Panc1 (cell line): ENCODE measurements around the gene NEDD8. TPM values are rescaled to one million over a fixed set of nuclear protein-coding genes. Genes with fewer than 3 reads are reported as not detected.

Source experiments
- ATAC-seq: fragments of 200-7000 bp; cut with Tn5 transposase; 2 replicates; pipeline ENCODE4 v1.9.1; 2020; ENCODE audit warnings: mild to moderate bottlenecking, moderate library complexity
- BruUV-seq: library from RNA; stranded (reverse); fragments of 400-500 nt; replicated peaks from 2 replicates; lab custom pipeline; 2021; lab: Mats Ljungman, UMichigan
- CTCF ChIA-PET: fragments of 300-600 bp; sonication (Branson Sonifier 250); formaldehyde crosslinking; loops from one replicate; lab custom pipeline; 2022; ENCODE audit warnings: antibody characterized with exemption; lab: Charles Lee
- POLR2A ChIA-PET: fragments of 300-600 bp; sonication (Branson Sonifier 250); formaldehyde crosslinking; loops from one replicate; lab custom pipeline; 2022; ENCODE audit warnings: antibody characterized with exemption; lab: Charles Lee
- DNase-seq: peaks from one replicate; pipeline ENCODE4 v3.0.0-alpha.2; 2010; ENCODE audit warnings: low read depth, low spot score
- H3K27ac ChIP-seq: 2 replicates; pipeline ENCODE4 v1.5.1; 2011; ENCODE audit warnings: mild to moderate bottlenecking, low read length, inconsistent platforms
- H3K27me3 ChIP-seq: fragments of 200-500 bp; sonication (Bioruptor generic); 2 replicates; pipeline ENCODE4 v1.6.0; 2014; ENCODE audit warnings: low read length, inconsistent platforms; ENCODE audit not compliant: control insufficient read depth, insufficient read depth
- H3K36me3 ChIP-seq: fragments of 200-500 bp; sonication (Bioruptor generic); 2 replicates; pipeline ENCODE4 v1.5.1; 2014; ENCODE audit warnings: inconsistent platforms, mild to moderate bottlenecking, low read length, moderate library complexity; ENCODE audit not compliant: control insufficient read depth, insufficient read depth
- H3K4me1 ChIP-seq: 2 replicates; pipeline ENCODE4 v1.5.1; 2011; ENCODE audit warnings: inconsistent platforms, mild to moderate bottlenecking, low read length, moderate library complexity; ENCODE audit not compliant: control insufficient read depth, insufficient read depth
- H3K4me3 ChIP-seq, 2 experiments: 2 replicates each; pipeline ENCODE4 v1.5.1; 2011 to 2012; ENCODE audit warnings: low read depth in 2 of 2, low read length in 2 of 2, mild to moderate bottlenecking in 2 of 2, inconsistent platforms in 1 of 2, moderate library complexity in 1 of 2
- H3K9me3 ChIP-seq: fragments of 200-500 bp; sonication (Bioruptor generic); 2 replicates; pipeline ENCODE4 v1.5.1; 2014; ENCODE audit warnings: low read depth, mild to moderate bottlenecking, inconsistent platforms, low read length, moderate library complexity; ENCODE audit not compliant: control insufficient read depth, insufficient read depth
- CTCF ChIP-seq: fragments of 450-650 bp; IDR thresholded peaks from 2 replicates; pipeline ENCODE4 v1.5.1; 2017; ENCODE audit warnings: mild to moderate bottlenecking
- POLR2AphosphoS5 ChIP-seq: IDR thresholded peaks from 2 replicates; pipeline ENCODE4 v1.6.1; 2012; ENCODE audit warnings: mild to moderate bottlenecking, low read depth, low read length, moderate library complexity
- REST ChIP-seq, 2 experiments: IDR thresholded peaks; 2 replicates each; pipeline ENCODE4 v1.6.1; 2011 to 2012; ENCODE audit warnings: low read depth in 2 of 2, control low read depth in 1 of 2, low read length in 1 of 2, mild to moderate bottlenecking in 1 of 2, moderate library complexity in 1 of 2; ENCODE audit not compliant: insufficient read depth in 1 of 2
- SIN3A ChIP-seq: IDR thresholded peaks from 2 replicates; pipeline ENCODE4 v1.6.1; 2012; ENCODE audit warnings: low read depth, mild to moderate bottlenecking, low read length, moderate library complexity, borderline replicate concordance; ENCODE audit not compliant: insufficient read depth
- TCF7L2 ChIP-seq: IDR thresholded peaks from 2 replicates; pipeline ENCODE4 v1.6.1; 2011; ENCODE audit warnings: mild to moderate bottlenecking, low read depth, low read length, inconsistent platforms
- in situ Hi-C: cut with HindIII; loops from 2 replicates; pipeline ENCODE4 v1.10.0; 2016; ENCODE audit warnings: low sequenced_read_pairs, low pct_unique_long_range_greater_than_20kb
- intact Hi-C: fragments of 100-400 bp; cut with micrococcal nuclease; formaldehyde crosslinking; loops from one replicate; pipeline ENCODE4 v1.10.0; 2022; ENCODE audit not compliant: unreplicated experiment
- total RNA-seq: library from RNA; stranded (reverse); gene quantifications from one replicate; pipeline ENCODE4 v1.2.1, GENCODE V29; 2021; ENCODE audit not compliant: unreplicated experiment

The NEDD8 gene
- total RNA-seq, 1 experiment from 2014 or later = 155 TPM

GRCh38 chr14:24228902-24229301 is 3.3 kb downstream of the NEDD8 start:
- ChIA-PET POLR2A (interaction anchor here (0.6 to 0.7 kb wide), 3 partner anchors 87 to 114 kb away, joined by 3 to 13 read pairs (median 4); partner anchors contain the start of genes DCAF11 and NRL), CTCF (no interaction called here)
- Histone ChIP-seq H3K4me1 (peaks cover 8% of the 10 kb centered on the region), H3K27me3 (no peaks in the 10 kb centered on the region), H3K4me3 (no peak overlapping the region), H3K27ac (no peak overlapping the region), H3K36me3 (peaks cover 9% of the 10 kb centered on the region), H3K9me3 (no peaks in the 10 kb centered on the region)
- TF ChIP-seq CTCF (no peak), POLR2AphosphoS5 (no peak), REST (IDR thresholded peaks at IDR 0.05; ENCODE audit: insufficient read depth in 1 of 2, low read depth in 2 of 2, low read length in 1 of 2) (no peak), SIN3A (no peak)
- BruUV-seq = TSS peak; percentile 60
- ATAC-seq = no peak
- intact Hi-C loops (no loop called here), in situ Hi-C loops (no loop called here)
- no peak for DNase-seq

- Histone ChIP-seq H3K27ac (no peak overlapping the region), H3K9me3 (no peaks in the 10 kb centered on the region), H3K4me1 (0 out of 2 replicates have a peak, but pooled peaks cover 3% of the 10 kb centered on the region), H3K27me3 (no peaks in the 10 kb centered on the region), H3K4me3 (no peak overlapping the region), H3K36me3 (peaks cover 6% of the 10 kb centered on the region)
- intact Hi-C loops (no loop called here), in situ Hi-C loops (no loop called here)
- ATAC-seq = no peak
- no peak for DNase-seq
- no TSS peak for BruUV-seq
- ChIA-PET CTCF (no interaction called here), POLR2A (no interaction called here)
- no peak for TF ChIP-seq TCF7L2
- TF ChIP-seq CTCF = no peak
- no peak for TF ChIP-seq SIN3A
- no peak for TF ChIP-seq REST (IDR thresholded peaks at IDR 0.05; ENCODE audit: insufficient read depth in 1 of 2, low read depth in 2 of 2, low read length in 1 of 2)
- TF ChIP-seq POLR2AphosphoS5 = no peak
These were observed 5.7 kb downstream of the NEDD8 start for GRCh38 chr14:24226473-24226872.
